Mucosa of descending colon (tissue), 3 donors: ENCODE measurements around the gene MCM3AP. TPM values are rescaled to one million over a fixed set of nuclear protein-coding genes. Genes with fewer than 3 reads are reported as not detected.

Experiments
- ATAC-seq: fragments of 200-7000 bp; cut with Tn5 transposase; one replicate; pipeline ENCODE4 v1.9.1; 2020; ENCODE audit warnings: mild to moderate bottlenecking, moderate library complexity
- DNase-seq, 3 donors: peaks; one replicate each; pipeline ENCODE4 v3.0.0-alpha.2; 2020
- H3K36me3 ChIP-seq: fragments of 200-600 bp; one replicate; pipeline ENCODE4 v1.8.0; 2021; ENCODE audit warnings: low read depth, mild to moderate bottlenecking
- H3K4me1 ChIP-seq: fragments of 200-600 bp; one replicate; pipeline ENCODE4 v1.8.0; 2021; ENCODE audit warnings: low read depth, mild to moderate bottlenecking
- H3K4me3 ChIP-seq: fragments of 200-600 bp; one replicate; pipeline ENCODE4 v1.8.0; 2021; ENCODE audit warnings: mild to moderate bottlenecking
- H3K9me3 ChIP-seq: fragments of 200-600 bp; one replicate; pipeline ENCODE4 v1.8.0; 2021; ENCODE audit warnings: mild to moderate bottlenecking
- intact Hi-C, 2 donors: fragments of 100-400 bp; cut with DNase I in 1 of 2; cut with micrococcal nuclease in 1 of 2; formaldehyde crosslinking; loops; one replicate each; pipeline versions ENCODE4 v1.11.0 to v1.11.1; 2022; cut with DNase I, micrococcal nuclease
- total RNA-seq, 3 donors: library from RNA; stranded (reverse); fragmentation: NEBNext Ultra II Directional in 2 of 3; extraction: Animal tissue kit (Norgen Biotek cat#: 25700) in 2 of 3; gene quantifications; one replicate each; pipeline versions ENCODE4 v1.2.1 to v1.2.4, GENCODE V29; 2021 to 2023
- TF ChIP-seq, protein P1 (sequence below): fragments of 200-600 bp; IDR thresholded peaks from one replicate; pipeline ENCODE4 v1.8.0; 2022; ENCODE audit warnings: antibody characterized with exemption, mild to moderate bottlenecking
- donor health status: DM: no; HTN: no; CAD: no; lungs with moderate emphysema.
- donor health status: DM: no; HTN: no; CAD: no.
- donor health status: DM: no; HTN: yes; CAD: no.

The MCM3AP gene
- total RNA-seq, 3 donors from 2014 or later, result 90.9 to 109 (median 98.1) TPM

DNA sequence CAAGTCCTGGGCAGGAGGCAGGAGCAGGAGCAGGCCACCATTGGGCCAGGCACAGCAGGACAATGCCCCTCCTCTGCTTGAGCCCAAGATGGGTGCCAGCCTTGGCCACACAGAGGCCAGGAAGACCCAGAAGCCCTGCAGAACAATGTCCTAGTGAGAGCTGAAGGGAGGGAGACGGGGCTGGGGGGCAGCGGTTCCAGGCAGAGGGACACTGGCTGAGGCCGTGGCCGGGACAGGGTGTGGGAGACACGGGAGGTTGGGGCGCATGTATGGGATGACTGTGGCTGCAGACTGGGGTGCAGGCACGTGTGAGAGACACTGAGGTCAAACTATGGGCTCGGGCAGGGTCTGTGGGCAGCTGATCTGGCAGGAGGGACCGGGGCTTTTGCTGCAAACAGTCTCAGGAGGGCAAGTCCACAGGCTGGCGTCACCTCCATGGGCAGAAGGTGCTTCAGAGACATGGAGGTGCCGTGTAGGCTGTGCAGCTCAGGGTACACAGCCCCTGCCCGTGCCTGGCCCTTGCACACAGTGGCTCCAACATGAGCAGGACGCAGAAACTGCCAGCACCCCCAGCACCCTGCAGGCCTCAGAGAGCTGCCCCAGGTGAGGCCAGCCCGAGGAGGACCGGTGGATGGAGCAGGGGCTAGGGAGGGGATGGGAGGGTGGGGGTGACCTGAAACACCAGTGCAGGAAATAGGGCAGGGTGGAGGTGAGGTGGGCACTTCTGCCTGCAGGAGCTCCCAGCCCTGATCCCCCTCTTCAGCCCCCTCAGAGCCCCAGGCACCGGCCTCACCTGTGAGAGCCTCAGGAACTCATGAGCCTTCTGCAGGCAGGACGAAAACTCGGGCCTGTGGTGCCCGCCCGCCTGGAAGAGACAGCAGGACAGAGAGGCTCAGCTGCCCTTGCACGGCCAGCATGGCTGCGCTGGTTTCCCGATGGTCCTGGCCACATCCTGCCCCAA is 76.4 kb downstream of the MCM3AP start:
- TF ChIP-seq, protein P1, sequence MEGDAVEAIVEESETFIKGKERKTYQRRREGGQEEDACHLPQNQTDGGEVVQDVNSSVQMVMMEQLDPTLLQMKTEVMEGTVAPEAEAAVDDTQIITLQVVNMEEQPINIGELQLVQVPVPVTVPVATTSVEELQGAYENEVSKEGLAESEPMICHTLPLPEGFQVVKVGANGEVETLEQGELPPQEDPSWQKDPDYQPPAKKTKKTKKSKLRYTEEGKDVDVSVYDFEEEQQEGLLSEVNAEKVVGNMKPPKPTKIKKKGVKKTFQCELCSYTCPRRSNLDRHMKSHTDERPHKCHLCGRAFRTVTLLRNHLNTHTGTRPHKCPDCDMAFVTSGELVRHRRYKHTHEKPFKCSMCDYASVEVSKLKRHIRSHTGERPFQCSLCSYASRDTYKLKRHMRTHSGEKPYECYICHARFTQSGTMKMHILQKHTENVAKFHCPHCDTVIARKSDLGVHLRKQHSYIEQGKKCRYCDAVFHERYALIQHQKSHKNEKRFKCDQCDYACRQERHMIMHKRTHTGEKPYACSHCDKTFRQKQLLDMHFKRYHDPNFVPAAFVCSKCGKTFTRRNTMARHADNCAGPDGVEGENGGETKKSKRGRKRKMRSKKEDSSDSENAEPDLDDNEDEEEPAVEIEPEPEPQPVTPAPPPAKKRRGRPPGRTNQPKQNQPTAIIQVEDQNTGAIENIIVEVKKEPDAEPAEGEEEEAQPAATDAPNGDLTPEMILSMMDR, result no peak
- Histone ChIP-seq H3K36me3 (peaks cover 3% of the 10 kb centered on the region), H3K9me3 (no peaks in the 10 kb centered on the region), H3K4me1 (no peaks in the 10 kb centered on the region), H3K4me3 (no peak overlapping the region)
- DNase-seq (peak in 2 of 3 donors; percentile 9 to 39), ATAC-seq (no peak)
- intact Hi-C loops, result no loop called here

DNA sequence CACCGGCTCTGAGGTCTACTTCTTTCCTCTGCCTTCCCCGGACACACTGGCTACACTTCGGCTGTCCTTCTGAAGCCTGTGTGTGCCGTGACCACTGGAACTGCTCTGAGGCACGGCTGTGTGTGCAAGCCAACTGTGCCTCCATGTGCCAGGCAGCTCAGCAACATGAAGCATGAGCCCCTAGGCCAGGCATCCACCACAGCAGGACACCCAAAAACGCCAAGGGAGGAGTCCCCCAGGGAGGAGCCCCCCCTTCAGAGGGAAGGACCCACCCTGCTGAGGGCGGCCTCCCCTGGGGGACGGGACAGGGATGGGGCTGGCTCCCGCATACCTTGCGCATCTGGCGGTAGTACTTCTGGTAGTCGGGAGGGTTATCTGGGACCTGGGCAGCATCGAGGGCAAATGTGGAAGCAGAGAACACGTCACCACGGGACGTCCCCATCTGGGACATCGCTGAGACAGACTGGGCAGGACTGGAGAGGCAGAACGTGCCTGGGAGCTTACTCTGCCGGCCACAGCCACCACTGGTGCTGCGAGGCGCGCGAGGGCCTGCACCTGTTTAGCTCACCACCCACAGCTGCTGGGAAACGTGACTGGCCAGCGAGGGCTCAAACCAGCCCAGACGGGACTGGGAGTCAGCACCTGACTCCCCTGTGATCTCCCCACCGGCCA is 77.4 kb downstream of the MCM3AP start:
- DNase-seq (peak in 2 of 3 donors; percentile 17 to 36), ATAC-seq (no peak)
- Histone ChIP-seq H3K4me3 (no peak overlapping the region), H3K4me1 (no peaks in the 10 kb centered on the region), H3K36me3 (peaks cover 3% of the 10 kb centered on the region), H3K9me3 (no peaks in the 10 kb centered on the region)
- intact Hi-C loops, result no loop called here
- TF ChIP-seq, protein P1, result no peak

DNA sequence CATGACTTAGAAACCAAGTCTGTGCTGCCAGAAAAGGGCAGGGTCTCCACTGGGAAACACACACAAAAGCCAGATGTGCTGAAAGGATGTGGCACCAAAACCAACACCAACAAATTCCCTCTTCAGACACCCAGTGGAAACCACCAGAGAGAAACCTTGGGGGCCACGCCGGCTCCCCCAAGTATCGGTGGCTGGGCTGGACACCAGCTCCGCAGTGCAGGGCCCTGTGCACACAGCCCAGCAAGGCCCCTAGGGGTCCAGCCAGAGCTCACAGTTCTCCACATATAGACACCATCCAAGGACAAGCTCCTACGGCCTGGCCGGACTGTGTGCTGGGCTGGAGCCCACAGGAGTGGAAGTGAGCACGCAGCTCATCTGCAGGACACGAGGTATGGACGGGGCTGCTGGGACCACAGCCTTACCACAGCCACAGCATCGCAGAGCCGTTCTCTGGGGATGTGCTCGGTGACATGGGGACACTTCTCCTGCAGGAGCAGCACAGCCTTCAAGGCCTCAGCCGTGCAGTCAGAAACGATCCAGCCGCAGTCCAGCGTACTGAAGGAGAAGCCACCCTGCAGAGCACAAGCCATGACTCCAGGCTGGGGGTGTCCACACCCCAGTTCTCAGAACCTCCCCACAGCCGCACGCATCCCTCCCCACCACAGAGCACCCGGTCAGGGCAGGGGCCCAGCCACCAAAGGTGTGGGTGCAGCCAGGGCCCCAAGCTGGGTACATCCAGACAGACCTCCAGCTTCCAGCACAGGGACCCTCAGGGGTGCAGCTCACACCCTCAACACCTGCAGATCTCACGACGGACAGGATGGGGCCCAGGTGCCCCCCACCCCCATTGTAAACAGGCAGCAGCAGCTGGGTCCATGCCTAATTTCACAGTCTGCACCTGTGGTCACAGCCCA is 78.1 kb downstream of the MCM3AP start:
- Histone ChIP-seq H3K4me1 (no peaks in the 10 kb centered on the region), H3K36me3 (peaks cover 3% of the 10 kb centered on the region), H3K4me3 (no peak overlapping the region), H3K9me3 (no peaks in the 10 kb centered on the region)
- DNase-seq (peak in 2 of 3 donors; percentile 19 to 40), ATAC-seq (no peak)
- TF ChIP-seq, protein P1, result no peak
- intact Hi-C loops, result no loop called here

DNA sequence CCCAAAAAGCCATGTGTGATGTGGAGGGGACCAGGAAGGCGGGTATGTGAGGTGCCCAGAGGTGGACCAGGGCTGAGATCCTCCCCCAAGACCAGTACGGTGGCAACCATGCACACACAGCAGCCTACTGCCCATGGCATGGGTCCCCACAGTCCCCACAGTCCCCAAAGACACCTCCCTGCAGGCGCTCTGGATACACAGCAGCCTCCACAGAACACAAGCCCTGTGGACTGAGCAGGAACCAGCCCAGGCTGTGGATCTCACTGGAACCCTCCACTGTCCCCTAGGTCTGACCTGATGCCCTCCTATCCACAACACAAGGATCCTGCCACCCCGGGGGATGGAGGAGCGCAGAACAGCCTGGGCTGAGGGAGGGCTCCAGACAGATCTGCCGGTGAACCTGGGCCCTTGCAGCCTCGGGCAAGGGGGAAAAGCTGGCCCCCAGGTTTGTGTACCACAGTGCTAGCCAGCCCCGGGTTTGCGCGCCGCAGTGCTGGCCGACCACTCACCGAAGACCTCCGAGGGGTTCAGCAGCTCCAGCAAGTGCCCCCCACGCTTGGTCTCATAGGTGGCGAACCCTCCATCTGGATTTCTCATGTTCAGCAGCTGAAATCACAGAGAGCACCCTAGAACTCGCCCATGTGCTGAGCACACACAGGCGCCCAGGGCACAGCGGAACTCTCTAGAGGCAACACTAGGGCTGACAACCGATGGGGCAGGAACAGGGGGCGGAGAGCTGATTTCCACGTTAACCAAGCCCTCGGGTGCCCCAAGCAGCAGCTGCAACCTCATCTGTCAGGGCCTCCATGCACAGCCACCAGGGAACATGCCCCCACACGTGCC is 79.0 kb downstream of the MCM3AP start:
- H3K4me3 ChIP-seq, result no peak overlapping the region
- peaks cover 3% of the 10 kb centered on the region for H3K36me3 ChIP-seq
- peak in 2 of 3 donors; percentile 11 to 36 for DNase-seq
- no peaks in the 10 kb centered on the region for H3K4me1 ChIP-seq
- no peak for ATAC-seq
- TF ChIP-seq, protein P1, result no peak
- intact Hi-C loops, result no loop called here
- H3K9me3 ChIP-seq, result no peaks in the 10 kb centered on the region
